GM12801 (cell line): Measurements from ENCODE around the gene EGLN3.

Source experiments
- TF ChIP-seq, protein P1 (sequence below): IDR thresholded peaks from one replicate; pipeline ENCODE4 v1.5.1; 2011; ENCODE audit warnings: control low read depth; ENCODE audit not compliant: insufficient read length; ENCODE audit errors: extremely low read depth

EGLN3 gene

GRCh38 chr14:33925946-33926345 lies 24.9 kb downstream of the EGLN3 start:
- TF ChIP-seq, protein P1, sequence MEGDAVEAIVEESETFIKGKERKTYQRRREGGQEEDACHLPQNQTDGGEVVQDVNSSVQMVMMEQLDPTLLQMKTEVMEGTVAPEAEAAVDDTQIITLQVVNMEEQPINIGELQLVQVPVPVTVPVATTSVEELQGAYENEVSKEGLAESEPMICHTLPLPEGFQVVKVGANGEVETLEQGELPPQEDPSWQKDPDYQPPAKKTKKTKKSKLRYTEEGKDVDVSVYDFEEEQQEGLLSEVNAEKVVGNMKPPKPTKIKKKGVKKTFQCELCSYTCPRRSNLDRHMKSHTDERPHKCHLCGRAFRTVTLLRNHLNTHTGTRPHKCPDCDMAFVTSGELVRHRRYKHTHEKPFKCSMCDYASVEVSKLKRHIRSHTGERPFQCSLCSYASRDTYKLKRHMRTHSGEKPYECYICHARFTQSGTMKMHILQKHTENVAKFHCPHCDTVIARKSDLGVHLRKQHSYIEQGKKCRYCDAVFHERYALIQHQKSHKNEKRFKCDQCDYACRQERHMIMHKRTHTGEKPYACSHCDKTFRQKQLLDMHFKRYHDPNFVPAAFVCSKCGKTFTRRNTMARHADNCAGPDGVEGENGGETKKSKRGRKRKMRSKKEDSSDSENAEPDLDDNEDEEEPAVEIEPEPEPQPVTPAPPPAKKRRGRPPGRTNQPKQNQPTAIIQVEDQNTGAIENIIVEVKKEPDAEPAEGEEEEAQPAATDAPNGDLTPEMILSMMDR, result no peak

DNA sequence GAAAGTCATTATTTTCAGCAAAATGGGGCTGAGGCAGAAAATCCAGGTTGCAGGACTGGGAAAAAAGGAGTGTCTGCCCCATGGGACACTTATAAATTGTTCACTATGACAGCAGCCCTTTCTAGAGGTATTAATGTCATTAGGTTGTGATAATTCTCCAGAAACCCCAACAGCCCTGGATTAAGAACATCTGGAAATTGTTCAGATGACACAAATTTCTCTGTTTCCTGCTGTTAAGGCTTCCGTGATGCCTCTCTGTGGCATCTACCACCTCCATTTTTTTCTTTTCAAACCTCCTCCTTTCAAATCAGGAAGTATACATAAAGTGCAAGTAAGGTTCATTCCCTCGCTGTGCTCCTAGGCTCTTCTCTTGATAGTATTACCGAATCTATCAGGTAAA lies 25.6 kb downstream of the EGLN3 start:
- TF ChIP-seq, protein P1, result no peak

DNA sequence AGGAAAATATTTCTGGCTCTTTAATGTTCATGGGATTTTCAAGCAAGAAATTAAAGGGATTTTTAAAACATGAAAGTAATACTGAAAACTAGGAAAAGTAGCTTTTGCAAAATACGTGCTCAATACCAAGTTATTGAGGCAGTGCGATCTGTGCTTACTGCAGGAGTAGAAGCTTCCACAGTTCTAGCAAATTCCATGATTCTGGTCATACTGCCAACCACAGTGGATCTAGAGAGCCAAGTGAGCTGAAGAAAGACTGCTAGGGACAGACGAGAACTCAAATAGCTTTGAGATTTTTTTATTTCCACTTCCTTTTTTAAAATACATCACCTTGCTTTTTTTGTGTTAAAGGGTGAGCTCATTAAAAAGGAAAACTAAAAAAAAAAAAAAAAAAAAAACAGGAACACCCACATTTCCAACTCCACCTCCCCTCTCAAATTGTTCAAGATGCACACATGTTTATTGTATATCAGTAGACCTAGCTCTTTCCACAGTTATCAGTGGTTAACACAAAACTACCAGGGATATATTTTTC lies 26.2 kb downstream of the EGLN3 start:
- TF ChIP-seq, protein P1, result no peak

DNA sequence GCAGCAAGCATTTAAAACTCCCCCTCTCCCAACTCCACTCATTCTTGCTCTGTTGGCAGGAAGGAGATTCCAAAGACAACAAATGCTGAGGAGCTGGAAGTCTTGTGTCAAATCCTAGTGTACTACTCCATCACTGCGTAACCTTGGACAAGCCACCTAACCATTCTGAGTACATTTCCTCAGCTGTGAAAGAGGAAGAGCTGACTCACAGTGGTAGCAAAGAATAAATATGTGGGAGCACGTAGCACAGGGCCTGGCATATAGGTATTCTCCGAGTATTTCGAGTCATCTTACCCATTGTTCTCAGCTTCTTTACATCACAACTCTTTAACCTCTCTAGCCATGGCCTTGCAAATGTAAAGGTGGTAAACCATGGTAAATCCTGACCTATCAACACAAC lies 28.7 kb downstream of the EGLN3 start:
- TF ChIP-seq, protein P1, result no peak

GRCh38 chr14:33918256-33918655 lies 32.6 kb downstream of the EGLN3 start:
- TF ChIP-seq, protein P1, result no peak

- TF ChIP-seq, protein P1, result no peak
These were observed 33.2 kb downstream of the EGLN3 start for GRCh38 chr14:33917661-33918060.

DNA sequence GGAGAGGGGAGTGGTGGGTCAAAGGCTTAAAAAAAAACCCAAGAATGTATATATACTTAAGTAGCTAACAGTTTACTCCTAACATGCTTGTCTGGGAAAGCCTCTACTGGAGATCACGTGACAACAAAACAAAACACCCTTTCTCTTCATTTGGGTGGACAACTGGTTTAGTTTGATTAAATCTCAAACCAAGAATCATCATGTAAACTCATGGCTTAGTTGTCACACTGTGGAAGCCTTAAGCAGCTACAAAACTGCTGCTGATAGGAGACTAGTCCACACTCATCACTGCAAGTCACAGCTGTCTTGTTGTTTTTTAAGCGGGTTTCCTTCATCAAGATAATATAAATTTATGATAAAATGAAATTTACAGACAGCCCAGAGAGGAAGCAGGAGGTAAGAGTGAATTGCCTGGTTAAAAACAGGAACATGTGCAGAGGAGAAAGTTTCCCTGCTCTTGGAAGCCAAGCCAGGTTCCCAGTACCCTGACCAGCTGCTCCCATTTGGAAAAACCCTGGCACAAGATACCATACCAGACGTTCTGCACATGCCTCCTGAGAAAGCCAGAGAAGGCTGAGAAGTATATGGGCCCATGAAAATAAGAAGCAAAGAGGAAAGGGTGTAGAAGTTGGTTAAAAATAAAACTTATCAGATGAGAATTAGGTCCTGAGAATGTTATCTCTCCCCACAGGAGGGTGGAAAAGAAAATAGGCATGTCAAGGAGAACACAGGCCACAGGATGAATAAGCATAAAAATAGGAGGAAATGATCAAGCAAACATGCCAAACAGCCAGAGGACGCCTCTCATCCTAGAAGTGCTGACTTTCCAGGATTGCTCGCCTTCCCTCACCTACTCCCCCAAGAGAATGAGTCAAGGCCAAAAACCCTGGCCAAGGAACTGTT lies 34.0 kb downstream of the EGLN3 start:
- TF ChIP-seq, protein P1, result no peak
